Renal cortex interstitium (tissue), 11 donors: ENCODE measurements around the gene KAZN. TPM values are rescaled to one million over a fixed set of nuclear protein-coding genes. Genes with fewer than 3 reads are reported as not detected.

Experiments used
- DNase-seq, 11 donors: peaks; one replicate each; pipeline ENCODE4 v3.0.0-alpha.2; 2013; ENCODE audit warnings: low read depth in 9 of 11, low spot score in 4 of 11; ENCODE audit errors: extremely low read depth in 1 of 11
- polyA plus RNA-seq, 3 donors: library from polyadenylated mRNA; unstranded; fragments of 120-200 nt; gene quantifications; one replicate each; pipeline ENCODE4 v1.2.1, GENCODE V29; 2013; ENCODE audit not compliant: insufficient read length in 3 of 3

Gene KAZN
- polyA plus RNA-seq, 3 donors = 32.3 to 43.3 (median 34.6) TPM

GRCh38 chr1:14921057-14921456 is 322.6 kb downstream of the KAZN start:
- no peak for DNase-seq

GRCh38 chr1:14922942-14923726 is 324.6 kb downstream of the KAZN start:
- no peak for DNase-seq

- DNase-seq = peak in 1 of 11 donors; percentile 70
These were observed 325.4 kb downstream of the KAZN start for GRCh38 chr1:14923727-14924452.

GRCh38 chr1:14924455-14925331 is 326.2 kb downstream of the KAZN start:
- DNase-seq = no peak

- DNase-seq = no peak
These were observed 327.1 kb downstream of the KAZN start for GRCh38 chr1:14925336-14926136.

GRCh38 chr1:14926229-14926628 is 327.7 kb downstream of the KAZN start:
- no peak for DNase-seq

- no peak for DNase-seq
These were observed 328.5 kb downstream of the KAZN start for GRCh38 chr1:14926818-14927575.

GRCh38 chr1:14928412-14928811 is 329.9 kb downstream of the KAZN start:
- no peak for DNase-seq

GRCh38 chr1:14928886-14929546 is 330.5 kb downstream of the KAZN start:
- DNase-seq = no peak

GRCh38 chr1:14929547-14930246 is 331.2 kb downstream of the KAZN start:
- DNase-seq = no peak

- DNase-seq = no peak
These were observed 331.9 kb downstream of the KAZN start for GRCh38 chr1:14930247-14930965.

- no peak for DNase-seq
These were observed 333.7 kb downstream of the KAZN start for GRCh38 chr1:14932034-14932638.

- no peak for DNase-seq
These were observed 336.4 kb downstream of the KAZN start for GRCh38 chr1:14934867-14935266.

- DNase-seq = no peak
These were observed 338.3 kb downstream of the KAZN start for GRCh38 chr1:14936815-14937214.

GRCh38 chr1:14937288-14937949 is 338.9 kb downstream of the KAZN start:
- DNase-seq = no peak
